ENCODE results near the gene ADAM8. TPM values are rescaled to one million over a fixed set of nuclear protein-coding genes. Genes with fewer than 3 reads are reported as not detected.

Gene ADAM8
- total RNA-seq, 1 donor: 7.8 TPM

DNA sequence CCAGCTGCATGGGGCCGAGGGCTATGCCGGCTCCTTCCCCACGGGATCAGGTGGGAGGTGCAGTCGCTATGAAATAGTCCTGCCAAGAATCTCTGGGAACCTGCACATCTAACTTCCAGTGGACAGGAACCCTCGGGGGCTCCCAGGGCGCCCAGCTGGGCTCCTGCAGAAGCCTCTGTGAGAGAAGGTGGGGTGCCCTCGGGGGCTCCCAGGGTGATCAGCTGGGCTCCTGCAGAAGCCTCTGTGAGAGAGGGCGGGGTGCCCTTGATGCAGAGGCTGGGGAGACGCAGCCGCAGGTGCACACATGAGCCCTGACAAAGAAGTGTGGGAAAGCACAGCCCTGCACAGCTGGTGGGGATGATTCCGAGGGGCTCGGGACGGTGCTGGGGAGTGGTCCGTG is 33.1 kb downstream of the ADAM8 start:
- TF ChIP-seq CTCF (IDR thresholded peaks at IDR 0.05; ENCODE audit: insufficient read depth, low read depth, low read length): no peak

DNA sequence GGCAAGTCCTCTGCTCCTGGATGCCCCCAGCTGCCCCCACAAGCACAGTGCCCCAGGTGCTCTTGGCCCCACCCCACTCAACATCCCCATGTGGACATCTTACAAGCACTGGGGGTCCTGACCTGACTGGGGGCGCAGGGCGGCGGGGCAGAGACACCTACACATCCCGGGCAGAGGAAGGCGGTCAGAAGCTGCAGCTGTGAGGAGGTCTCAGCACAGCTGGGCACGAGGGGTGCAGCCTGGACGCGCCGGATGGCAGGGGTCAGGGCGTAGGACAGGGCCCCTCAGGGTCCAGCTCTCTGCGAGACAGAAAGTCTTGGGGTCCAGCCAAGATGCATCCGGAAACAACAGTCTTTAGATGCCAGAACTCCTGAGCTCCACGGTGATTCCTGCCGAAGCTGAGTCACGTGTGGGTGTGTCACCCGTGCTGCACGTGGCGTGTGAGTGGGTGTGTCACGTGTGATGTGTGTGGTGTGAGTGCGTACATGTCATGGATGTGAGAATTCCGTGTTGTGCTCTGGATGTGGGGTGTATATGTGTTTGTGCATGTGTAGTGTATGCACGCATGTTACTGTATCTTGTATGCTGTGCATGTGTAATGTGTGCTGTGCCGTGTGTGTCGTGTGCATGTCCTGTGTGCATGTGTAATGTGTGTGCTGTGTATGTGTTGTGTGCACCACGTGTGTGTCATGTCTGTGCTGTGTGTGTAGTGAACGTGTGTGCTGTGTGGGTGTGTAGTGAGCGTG is 33.9 kb downstream of the ADAM8 start:
- H3K4me3 ChIP-seq (ENCODE audit: low read depth, low read length): no peak overlapping the region
- TF ChIP-seq CTCF (IDR thresholded peaks at IDR 0.05; ENCODE audit: insufficient read depth, low read depth, low read length): no peak
- peak; percentile 12 for DNase-seq (ENCODE audit: low read depth)

More for the DNA sequence above, 33.1 kb downstream of the ADAM8 start:
- no peak overlapping the region for H3K4me3 ChIP-seq (ENCODE audit: low read depth, low read length)
- DNase-seq (ENCODE audit: low read depth): no peak

GRCh38 chr10:133241501-133242205 is 35.0 kb downstream of the ADAM8 start:
- DNase-seq (ENCODE audit: low read depth): no peak
- no peak overlapping the region for H3K4me3 ChIP-seq (ENCODE audit: low read depth, low read length)
- TF ChIP-seq CTCF (IDR thresholded peaks at IDR 0.05; ENCODE audit: insufficient read depth, low read depth, low read length): no peak

DNA sequence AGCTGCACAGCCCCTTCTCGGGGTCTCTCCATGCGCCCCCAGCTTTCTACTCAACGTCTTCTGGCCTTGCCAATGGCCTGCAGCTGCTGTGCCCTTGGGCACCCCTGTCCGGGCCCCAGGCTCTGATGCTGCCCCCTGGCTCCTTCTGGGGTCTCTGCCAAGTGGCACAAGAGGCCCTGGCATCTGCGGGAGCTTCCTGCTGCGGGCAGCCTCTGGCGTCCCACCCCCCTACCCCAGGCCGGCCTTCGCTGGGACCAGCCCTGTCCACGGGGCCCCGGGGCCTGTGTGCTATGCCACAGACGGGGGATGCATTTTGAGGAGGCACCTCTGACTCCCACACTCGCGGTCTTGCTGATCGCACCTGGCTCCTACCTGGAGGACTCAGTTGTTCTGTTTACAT is 36.7 kb downstream of the ADAM8 start:
- no peak for TF ChIP-seq CTCF (IDR thresholded peaks at IDR 0.05; ENCODE audit: insufficient read depth, low read depth, low read length)
- DNase-seq (ENCODE audit: low read depth): no peak
- no peak overlapping the region for H3K4me3 ChIP-seq (ENCODE audit: low read depth, low read length)

DNA sequence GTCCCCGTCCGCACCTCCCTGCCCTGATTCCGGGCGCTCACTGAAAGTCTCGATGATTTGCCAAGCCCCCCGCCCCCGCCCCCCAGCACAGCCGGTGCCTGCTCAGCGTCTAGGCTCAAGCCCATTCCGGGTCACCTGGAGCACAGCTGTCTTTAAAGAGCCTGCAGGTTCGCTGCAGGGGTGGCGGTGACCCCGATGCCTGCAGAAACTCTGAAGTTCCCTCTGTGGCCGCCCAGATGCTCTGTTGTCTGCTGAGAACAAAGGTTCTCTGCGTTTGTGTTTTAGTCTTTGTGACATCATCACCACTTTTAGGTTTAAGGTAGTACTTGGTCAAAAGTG is 38.2 kb downstream of the ADAM8 start:
- H3K4me3 ChIP-seq (ENCODE audit: low read depth, low read length): no peak overlapping the region
- no peak for DNase-seq (ENCODE audit: low read depth)
- TF ChIP-seq CTCF (IDR thresholded peaks at IDR 0.05; ENCODE audit: insufficient read depth, low read depth, low read length): no peak

DNA sequence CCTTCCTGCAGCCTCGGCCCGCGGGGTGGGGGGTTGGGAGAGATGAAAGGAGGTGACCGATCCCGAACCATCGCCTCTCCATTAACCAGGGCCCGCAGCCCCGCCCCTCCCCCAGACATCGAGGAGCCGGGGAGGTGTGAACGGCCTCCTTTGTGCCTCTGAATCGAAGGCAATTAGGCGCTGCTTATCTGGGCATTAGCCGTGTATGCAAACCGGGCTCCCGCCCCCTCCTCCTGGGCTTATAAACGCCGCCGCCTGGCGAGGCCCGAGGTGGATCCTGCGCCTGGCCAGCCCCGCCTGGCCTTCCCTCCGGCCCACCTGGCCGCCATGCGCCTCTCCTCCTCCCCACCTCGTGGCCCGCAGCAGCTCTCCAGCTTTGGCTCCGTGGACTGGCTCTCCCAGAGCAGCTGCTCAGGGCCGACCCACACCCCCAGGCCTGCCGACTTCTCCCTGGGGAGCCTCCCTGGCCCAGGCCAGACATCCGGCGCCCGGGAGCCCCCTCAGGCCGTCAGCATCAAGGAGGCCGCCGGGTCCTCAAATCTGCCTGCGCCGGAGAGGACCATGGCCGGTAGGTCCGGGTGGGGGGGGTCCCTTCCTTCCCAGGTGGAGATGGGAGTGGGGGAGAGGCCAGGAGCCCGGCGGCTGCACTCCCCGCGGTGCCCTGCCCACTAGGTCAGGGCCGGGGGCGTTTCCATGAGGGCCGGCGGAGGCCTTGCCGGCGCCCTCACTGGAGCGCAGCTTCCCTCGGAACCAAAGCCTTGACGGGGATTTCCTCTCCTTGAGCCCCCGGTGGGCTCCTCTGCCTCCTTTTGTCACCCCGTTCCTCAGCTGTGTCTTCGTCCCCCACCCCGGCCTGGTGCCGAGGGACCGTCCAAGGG is 38.8 kb downstream of the ADAM8 start, which contains the start of gene VENTX:
VENTX (plus strand) TSS at position 268 of the 878 bp plus-strand sequence; CDS start at position 328, 60 bp downstream.
- H3K4me3 ChIP-seq (ENCODE audit: low read depth, low read length): no peak within 1 kb of the TSS
- DNase-seq (ENCODE audit: low read depth): no peak
- TF ChIP-seq CTCF (IDR thresholded peaks at IDR 0.05; ENCODE audit: insufficient read depth, low read depth, low read length): no peak

Data from fibroblast of villous mesenchyme (primary cell).